Stimulated activated CD4-positive, alpha-beta T cell treated with anti-CD3 and anti-CD28 coated beads, TNF-alpha, amount 100 ng/mL, for 4 hours (primary cell): ENCODE measurements around the gene PAX7.
"Not testable (repeated sequence)": the region's sequence is repeated elsewhere in the genome, so short reads cannot be mapped to it uniquely, and the experiment has no call there.

Experiments
- DNase-seq, 3 experiments: peaks; one replicate each; pipeline ENCODE4 v3.0.0-alpha.2; 2020; ENCODE audit warnings: low read depth in 3 of 3

Gene PAX7

DNA sequence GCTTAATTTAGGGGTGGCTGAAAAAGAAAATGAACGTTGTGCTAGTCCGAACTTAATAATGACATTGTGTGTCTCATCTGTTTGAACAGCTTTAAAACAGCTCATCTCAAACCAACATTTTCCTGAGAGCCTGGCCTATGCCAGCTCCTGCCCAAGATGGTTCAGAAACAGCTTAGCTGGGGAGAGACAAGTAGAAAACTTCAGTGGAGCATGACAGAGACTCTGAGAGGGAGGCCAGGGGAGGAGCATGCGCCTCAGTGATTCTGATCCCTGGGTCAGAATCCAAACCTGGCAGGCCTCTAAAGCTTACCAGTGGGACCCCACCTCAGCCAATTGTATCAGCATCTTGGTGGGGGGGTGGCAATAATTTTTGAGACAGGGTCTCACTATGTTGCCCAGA is 129.5 kb downstream of the PAX7 start:
- DNase-seq: no peak

DNA sequence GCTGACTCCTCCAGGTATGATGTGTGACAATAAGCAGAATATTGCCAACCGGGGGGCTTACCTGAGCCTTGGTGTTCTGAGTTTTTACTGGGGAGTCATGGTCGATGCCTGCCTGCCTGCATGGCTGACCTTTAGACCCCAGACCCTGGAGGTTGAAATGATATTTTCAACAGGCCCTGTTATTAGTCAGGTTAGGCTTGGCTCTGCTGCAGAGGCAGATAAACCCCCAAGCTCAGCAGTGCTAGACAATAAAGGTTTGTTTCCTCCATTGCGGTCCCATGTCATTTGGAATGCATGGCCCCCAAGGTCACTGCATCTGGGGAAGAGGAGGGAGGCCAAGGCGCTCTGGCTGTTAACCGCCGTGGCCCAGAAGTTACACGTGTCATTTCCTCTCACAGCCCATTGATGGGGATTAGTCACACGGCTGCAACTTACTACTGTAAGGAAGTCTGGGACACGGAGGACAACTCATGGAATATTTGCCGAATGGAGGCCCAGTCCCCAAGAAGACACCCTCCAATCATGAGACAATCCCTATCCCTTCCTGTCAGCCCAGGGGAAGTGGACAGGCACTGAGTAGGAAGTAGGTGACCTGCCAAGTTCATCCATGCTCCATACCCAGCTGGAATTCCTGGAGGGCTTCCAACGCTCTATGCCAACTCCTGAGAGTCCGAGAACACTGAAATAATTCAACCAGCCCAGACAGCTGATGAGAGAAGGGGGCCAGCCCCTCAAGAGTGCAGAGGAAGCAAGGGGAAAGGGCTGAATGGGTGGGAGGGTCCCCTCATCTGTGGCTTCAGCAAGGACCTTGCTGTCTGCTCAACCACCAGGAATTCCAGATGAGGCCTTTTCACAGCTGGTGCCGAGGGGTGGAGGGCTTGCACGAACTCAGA is 131.5 kb downstream of the PAX7 start:
- no peak for DNase-seq

DNA sequence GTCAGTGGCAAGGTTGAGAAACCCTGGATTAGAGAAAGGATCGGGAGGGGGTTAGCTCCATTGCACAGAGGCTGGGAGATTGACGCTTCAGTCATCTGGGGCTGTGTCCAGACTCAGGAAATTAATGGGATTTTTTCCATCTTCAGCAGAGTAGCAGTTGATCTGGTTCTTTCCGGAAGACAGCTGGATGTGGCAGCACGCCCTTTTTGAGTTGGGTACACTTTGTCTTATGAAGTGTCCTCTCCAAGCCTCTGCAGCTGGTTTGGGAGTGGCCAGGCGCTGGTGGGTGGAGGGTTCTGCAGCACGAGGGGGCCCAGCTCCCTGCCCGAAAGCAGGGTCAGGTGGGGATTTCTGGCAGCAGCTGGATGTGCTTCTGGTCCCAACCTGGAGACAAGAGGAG is 133.7 kb downstream of the PAX7 start:
- no peak for DNase-seq

DNA sequence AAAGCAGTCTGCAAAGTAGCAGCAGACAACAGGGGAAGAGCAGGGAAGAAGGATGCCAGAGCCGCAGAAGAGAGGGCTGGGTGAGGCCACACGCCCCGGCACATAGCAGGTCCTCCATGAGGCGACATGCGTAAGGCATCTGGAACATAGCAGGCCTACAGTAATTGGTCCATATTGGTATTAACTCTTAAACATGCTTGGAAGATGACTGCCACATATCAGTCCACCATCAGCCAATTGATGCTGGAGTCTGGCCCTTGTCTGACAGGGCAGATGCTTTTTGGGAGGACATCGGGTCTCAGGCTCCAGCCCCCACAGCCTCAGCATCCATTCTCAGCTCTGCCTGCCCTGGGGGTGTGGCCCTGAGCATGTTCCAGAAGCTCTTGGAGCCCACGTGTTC is 135.1 kb downstream of the PAX7 start:
- no peak for DNase-seq

DNA sequence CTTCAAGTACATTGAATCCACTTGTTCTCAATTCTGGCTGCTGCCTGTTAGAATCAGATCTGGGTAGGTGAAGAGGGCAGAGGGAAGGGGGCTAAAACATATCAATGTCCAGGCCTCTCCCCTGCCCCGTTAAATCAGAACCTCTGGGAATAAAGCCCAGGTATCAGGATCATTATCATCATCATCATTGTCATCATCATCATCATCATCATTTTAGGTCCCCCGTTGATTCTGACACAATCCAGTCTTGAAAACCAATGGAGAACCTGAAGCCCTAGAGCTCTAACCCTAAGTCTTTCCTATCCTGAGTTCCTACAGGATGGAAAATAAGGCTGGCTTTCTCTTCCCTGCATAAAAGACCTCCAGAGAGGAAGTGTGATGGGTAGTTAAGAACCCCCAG is 135.7 kb downstream of the PAX7 start:
- no peak for DNase-seq

DNA sequence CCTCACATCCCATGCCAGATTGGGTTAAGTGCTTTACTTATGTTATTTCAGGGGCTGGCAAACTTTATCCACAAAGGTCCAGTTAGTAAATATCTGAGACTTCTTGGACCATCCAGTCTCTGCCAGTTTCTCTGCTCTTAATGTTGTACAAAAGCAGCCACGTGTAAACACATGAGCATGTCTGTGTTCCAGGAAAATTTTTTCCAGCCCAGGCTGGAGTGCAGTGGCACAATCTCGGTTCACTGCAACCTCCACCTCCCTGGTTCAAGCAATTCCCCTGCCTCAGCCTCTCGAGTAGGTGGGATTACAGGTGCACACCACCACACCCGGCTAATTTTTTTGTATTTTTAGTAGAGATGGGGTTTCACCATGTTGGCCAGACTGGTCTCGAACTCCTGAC is 136.9 kb downstream of the PAX7 start:
- DNase-seq: not testable (repeated sequence)

DNA sequence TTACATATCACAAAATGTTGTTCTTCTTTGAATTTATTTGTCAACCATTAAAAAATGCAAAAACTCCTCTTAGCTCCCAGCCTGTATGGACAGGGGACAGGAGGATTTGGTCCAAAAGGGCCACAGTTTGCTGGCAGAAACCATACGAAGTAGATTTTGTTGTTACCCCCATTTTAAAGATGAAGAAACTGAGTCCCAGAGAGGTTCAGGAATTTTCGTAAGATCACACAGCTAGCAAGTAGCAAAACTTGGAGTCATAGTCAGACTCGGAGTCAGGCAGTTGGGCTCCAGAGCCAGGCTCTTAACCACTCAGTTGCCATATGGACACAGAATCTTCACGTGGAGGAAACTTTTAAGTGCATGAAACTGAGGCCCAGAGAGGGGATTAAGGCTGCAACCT is 137.4 kb downstream of the PAX7 start:
- no peak for DNase-seq

DNA sequence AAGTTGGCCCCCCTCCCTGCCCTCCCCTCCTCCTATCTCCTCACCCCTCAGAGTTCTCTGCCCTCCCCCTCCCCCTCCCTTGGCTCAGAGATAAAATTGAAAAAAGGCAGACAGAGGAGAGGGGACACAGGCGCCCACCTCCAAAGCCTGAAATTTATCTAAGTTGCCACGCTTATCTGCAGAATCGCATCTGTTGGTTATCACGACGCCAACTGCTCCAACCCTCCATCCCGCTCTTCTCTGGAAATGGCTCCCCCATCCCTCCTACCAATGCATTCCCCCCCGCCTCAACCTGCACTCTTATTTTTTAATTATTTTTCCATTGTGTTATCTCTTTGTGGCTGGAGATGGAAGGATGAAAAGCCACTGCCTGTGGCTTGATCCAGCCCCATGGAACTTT is 138.5 kb downstream of the PAX7 start:
- no peak for DNase-seq

DNA sequence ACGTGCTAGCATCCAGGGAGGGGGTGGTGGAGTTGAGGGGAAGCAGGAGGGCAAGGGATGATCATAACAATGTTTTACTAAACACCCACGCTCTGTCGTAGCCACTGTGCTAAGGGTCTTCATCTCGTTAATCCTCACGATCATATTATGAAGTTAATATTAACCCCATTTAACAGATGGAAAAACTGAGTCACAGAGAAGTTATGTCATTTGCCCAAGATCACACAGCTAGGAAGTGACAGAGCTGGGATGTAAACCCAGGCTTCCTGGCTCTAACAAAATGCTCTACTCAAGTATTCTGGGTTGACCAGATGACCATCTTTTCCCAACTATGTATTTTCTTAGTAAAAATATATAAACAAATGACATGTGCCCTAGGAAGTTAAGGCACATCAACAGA is 140.2 kb downstream of the PAX7 start:
- DNase-seq: no peak

DNA sequence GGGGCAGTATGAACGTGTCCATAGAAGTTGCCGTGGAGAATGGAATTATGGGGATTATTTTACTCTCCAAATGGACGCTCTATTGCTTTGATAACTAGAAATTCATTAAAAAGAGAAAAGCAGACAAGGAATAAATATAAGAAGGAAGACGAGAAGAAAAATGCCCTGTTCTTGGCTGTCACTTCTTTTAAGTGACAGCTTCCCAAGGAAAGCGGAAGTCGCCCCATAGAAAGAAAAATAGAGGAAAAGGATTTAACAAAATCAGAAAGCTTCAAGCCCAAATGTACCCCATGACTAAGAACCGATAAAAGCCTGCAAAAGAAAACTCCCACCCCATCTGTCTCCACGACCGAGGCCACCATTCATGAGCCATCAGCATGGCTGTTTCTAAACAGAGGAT is 143.1 kb downstream of the PAX7 start:
- no peak for DNase-seq

DNA sequence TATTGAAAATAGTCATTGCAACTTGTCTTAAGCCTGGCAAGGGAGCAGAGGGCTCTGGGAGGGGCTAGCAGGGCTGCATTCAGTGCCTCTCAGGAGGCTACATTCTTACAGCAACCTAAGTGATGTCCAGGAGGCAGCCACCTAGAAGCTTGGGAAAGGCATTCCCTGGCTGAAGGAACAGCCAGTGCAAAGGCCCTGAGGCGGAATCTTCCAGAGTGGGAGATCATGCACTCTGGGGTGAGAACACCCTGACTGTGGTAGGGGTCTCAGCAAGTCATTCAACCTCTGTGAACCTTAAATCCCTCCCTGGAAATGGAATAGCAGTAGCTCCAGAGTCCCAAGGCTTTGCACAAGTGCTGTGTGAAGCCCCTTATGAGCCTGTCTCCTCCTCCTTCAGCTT is 144.7 kb downstream of the PAX7 start:
- no peak for DNase-seq

DNA sequence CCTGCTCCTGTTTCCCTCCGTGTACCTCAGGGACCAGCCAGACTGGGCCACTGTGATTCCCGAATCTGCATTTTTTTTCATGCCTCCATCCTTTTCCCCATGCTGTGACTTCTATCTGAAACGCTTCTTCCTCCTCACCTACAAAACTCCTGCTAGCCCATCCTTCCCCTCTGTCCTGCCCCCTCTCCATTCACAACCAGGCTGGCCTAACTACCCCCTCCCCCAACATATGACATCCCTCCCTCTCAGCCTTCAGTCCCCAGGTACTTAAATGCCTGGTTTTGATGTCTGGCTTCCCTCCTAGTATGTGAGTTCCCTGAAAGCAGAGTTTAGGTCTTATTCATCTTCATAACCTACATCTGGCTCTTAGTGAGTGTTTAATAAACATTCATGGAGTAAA is 146.1 kb downstream of the PAX7 start:
- no peak for DNase-seq

DNA sequence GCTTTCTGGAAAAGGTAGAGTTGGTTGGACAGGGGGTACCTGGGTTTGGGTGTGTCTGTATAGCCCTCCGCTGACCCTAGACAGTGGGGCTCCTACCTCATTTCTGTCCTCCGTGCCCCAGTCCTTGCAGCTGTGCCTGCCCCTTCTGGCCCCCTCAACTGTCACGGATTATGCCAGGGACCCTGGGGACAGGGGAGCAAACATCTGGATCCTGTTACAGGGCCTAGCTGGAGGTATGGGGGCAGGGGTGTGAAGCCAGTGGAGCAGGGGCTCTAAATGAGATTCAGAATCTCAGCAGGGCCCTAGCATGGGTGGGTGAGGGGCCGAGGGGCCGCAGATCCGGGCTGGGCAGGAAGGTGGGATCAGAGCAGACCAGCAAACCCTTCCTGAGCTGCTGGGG is 147.8 kb downstream of the PAX7 start:
- no peak for DNase-seq

DNA sequence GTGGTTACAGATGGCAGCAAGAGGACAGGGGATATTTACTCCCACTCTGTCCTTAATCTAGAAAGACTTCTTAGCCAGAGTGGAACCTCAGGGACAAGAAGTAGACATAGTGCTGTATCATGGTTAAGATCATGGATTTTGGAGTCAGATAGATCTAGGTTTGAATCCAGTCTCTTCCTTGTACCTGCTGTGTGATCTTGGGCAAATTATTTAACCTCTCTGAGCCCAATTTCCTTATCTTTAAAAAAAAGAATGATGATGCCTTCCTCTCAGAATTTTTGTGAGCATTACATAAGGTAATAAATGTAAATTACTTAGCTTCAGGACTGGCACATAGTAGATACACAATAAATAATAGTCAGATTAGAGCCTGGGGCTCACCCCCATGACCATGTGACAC is 150.4 kb downstream of the PAX7 start:
- no peak for DNase-seq

DNA sequence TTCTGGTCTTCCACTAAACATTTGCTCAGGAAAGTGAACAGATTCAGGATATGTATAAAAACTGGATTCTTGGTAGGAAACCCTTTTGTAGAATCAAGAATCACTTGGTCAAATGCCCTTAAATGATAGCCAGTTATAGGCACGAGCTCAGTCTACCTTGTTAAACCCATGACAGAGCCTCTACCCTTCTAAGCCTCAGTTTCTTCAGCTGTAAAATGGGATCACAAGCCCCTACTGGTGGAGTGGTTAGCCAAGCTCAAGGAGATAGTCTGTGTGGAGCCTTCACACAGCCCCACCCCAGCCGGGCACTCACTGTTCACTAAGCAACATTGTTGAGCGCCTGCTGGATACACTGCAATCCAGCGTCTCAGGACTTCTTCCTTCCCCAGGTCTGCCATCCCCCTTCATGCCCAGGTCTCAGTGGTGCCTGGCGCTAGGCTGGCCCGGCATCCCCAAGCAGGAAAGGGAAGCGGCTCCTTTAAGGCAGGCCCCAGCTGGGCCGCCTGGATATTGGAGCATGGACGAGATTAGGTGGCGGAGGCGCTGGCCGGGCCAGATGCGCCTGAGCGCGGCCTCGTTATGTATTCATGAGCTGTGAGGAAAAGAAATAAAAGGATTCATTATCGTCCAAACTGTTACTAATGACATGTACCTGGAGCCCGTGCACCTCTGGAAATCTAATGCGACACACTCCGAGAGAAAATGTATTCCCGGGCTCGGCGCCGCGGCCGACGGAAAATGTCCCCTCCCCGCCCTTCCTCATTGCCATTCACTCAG is 153.2 kb downstream of the PAX7 start:
- DNase-seq: no peak

DNA sequence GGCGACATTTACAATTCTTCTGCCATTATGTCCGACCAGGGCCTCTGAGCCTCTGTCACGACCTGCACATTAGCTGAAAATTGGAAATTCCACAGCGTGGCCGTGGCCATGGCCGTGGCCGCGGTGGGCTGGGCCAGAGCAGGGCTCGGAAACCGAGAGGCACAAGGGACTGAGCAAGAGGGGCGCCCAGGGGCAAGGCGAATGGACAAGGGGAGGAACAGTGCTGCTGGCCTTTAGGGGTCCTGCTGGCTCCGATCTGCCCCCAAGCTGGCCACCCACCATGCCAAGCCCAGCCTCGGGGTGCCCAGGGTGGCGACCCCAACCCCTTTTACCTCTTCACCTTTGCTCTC is 153.8 kb downstream of the PAX7 start:
- DNase-seq: no peak

DNA sequence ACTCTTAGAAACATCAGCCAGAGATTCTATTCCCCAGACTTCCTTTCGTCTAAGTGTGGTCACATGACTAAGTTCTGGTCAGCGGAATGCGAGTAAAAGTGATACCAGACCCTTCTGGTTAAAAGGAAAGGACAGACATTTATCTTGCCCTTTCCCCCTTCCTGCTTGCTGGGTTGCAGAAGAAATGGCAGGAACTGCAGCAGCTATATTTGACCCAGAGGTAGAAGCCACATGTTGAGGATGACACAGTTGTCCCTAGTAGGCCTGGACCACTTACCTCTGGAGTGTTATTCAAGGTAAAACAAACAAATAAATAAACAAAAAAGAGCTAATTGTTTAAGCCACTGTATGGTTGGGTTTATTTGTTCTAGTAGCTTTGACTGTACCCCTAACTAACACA is 155.5 kb downstream of the PAX7 start:
- DNase-seq: no peak

DNA sequence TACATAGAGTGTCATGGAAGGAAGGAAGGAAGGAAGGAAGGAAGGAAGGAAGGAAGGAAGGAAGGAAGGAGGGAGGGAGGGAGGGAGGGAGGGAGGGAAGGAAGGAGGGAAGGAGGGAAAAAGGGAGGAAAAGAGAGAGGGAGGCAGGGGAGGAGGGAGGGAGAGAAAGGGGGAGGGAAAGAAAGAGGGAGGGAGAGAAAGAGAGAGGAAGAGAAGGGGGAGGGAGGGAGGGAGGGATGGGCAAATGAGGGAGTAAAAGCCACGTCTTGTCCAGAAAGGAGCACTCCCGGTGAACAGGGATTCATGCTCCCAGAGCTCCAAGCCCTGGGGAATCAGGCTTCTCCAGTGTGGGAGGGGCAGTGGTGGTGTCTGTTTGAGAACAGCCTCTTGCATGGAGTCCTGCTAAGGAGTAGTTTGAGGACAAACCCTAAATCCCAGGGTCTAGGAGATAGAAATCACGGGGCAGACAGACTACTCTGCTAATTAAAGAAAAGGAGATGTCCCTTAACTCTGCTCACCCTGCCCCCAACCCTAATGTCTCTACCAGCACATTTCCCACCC is 157.3 kb downstream of the PAX7 start:
- no peak for DNase-seq

DNA sequence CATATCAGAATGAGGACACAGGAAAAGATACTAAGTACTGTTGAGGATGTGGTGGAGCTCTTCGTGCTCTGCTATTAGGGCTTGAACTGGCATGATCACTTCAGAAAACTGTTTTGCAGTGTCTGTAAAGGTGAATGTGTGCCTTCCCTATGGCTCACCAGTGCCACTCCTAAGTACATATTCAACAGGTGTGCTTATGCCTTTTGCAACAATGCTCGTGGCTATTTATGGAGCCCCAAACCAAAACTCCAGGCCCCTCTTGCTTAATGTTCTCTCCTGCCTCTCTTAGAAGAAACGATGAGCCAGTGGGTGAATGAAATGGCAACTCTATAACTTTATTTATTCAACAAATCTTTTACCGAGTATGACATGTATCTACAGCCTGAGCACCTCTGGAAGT is 158.6 kb downstream of the PAX7 start:
- no peak for DNase-seq

DNA sequence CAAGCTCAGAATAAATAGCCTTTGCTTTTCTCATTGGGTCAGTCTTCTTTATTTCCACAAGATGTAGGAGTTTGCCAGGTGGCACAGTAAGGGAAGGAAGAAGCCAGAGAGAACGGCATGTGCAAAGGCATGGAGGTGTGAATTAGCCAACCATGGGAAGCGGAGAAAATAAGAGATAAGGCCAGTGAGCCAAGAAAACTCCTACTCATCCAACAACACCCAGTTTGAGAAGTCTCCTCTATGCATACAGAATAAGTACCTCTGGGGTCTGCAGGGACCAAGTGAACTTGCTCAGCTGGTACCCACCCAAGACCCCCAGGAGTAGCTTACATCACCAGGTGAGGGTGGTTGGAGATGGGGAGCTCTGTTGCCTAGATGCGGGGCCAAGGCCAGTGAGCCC is 162.1 kb downstream of the PAX7 start:
- DNase-seq: no peak

DNA sequence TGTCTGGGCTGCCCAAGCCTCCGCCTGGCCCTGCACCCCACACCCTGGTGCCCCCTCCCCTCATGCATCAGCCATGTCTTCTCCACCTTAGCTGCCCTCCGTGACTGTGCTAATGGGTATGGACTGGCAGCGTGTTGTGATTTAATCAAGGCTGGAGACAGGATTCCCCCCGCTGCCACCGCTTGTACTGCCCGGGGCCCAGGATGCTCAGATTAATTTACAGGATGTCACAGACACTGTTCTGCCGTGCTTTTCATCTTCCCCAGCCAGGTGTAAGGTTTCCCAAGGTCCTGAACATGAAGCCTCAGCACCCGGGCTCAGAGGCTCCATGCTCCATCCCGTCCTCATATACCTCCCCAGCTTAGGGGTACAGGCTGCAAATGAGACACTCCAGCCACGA is 162.5 kb downstream of the PAX7 start:
- no peak for DNase-seq

DNA sequence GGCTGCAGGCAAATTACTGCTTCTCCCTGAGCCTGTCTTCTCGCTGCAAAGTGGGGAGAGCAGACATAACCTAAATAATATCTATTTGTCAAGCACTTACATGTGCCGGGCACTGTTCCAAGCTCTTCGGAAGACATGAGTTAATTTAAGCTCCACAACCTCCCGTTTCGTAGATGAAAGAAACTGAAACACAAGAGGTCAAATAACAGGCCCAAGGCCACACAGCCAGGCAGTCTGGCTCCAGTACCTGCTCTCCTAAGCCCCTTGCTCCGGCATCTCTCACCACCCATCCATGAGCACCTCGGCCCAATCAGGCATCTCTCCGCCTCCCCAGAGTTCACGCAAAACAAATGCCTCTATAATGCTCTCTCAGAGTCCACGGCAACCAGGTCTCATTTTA is 163.4 kb downstream of the PAX7 start:
- DNase-seq: no peak

DNA sequence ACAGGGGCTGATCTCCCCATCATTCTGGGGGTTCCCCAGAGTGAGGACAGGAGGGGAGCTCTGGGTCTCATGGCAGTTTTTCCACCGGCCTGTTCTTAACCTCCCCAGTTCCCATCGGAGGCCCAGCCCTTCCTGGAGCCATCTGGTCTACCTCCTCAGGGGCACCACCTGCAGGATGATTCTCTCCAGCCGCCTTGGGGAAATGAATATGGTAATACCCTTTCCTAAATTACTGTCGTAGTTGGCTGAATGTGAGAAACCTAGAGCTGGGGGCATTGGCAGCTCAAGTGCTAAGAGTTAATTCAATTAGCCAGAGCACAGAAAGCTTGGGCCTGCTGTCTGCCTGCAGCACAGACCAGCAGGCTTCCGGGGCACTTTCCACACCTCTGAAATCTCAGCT is 163.9 kb downstream of the PAX7 start:
- no peak for DNase-seq
